ENCODE measurements around the gene HES3.
A peak's percentile ranks its signal among the peaks of the same experiment; 100 is the strongest.

The HES3 gene

GRCh38 chr1:6246497-6247467 is 2.8 kb downstream of the HES3 start:
- no peak overlapping the region for H3K14ac ChIP-seq (ENCODE audit: low read length in 2 of 2)
- H3K23ac ChIP-seq (ENCODE audit: low read length in 2 of 2), result no peak overlapping the region
- no peak overlapping the region for H2BK12ac ChIP-seq (ENCODE audit: low read length in 2 of 2)
- H2BK5ac ChIP-seq (ENCODE audit: low read depth, low read length, poor library complexity, severe bottlenecking), result no peak overlapping the region
- no peak overlapping the region for H2AK5ac ChIP-seq (ENCODE audit: low read length, severe bottlenecking)
- H2BK120ac ChIP-seq (ENCODE audit: low read depth, low read length), result no peak overlapping the region
- no peak overlapping the region for H2AFZ ChIP-seq (ENCODE audit: low read depth, low read length)
- H3K9me3 ChIP-seq (ENCODE audit: control insufficient read depth, low read length), result no peaks in the 10 kb centered on the region
- H2BK15ac ChIP-seq (ENCODE audit: low read depth, poor library complexity, severe bottlenecking), result no peak overlapping the region
- no peaks in the 10 kb centered on the region for H3K79me1 ChIP-seq (replicated peaks; ENCODE audit: low read length, poor library complexity, severe bottlenecking)
- no peak overlapping the region for H4K91ac ChIP-seq (ENCODE audit: low read length)
- H4K8ac ChIP-seq (ENCODE audit: low read length), result no peak overlapping the region
- peak; percentile 71 for DNase-seq
- no peak overlapping the region for H3K18ac ChIP-seq (ENCODE audit: low read depth in 1 of 2, low read length in 2 of 2)
- 9% methylated on average over 30 of the region's 30 CpGs for WGBS
- no peak overlapping the region for H3K4me3 ChIP-seq (ENCODE audit: insufficient read depth in 1 of 2, low read depth in 1 of 2, low read length in 2 of 2)
- peaks cover 0 to 4% of the 10 kb centered on the region in 2 experiments for H3K36me3 ChIP-seq (ENCODE audit: control insufficient read depth in 1 of 2, insufficient read depth in 2 of 2, low read depth in 1 of 2, low read length in 2 of 2)
- peaks cover 76 to 79% of the 10 kb centered on the region in 2 experiments for H3K27me3 ChIP-seq (ENCODE audit: control insufficient read depth in 1 of 2, insufficient read depth in 1 of 2, low read length in 2 of 2)
- H3K9ac ChIP-seq (ENCODE audit: low read length), result no peak overlapping the region
- no peak overlapping the region for H3K4me2 ChIP-seq (ENCODE audit: low read length, poor library complexity, severe bottlenecking)
- no peak overlapping the region for H3K4ac ChIP-seq (ENCODE audit: low read depth in 1 of 2, low read length in 2 of 2)
- no peak overlapping the region for H3K27ac ChIP-seq (ENCODE audit: low read length, poor library complexity, severe bottlenecking)
- peaks cover 36% of the 10 kb centered on the region for H3K4me1 ChIP-seq (ENCODE audit: control insufficient read depth, insufficient read depth, low read depth, low read length)

GRCh38 chr1:6247651-6248050 is 3.7 kb downstream of the HES3 start:
- Histone ChIP-seq H3K23ac (ENCODE audit: low read length in 2 of 2) (no peak overlapping the region), H3K27me3 (ENCODE audit: control insufficient read depth in 1 of 2, insufficient read depth in 1 of 2, low read length in 2 of 2) (peaks cover 78 to 86% of the 10 kb centered on the region in 2 experiments), H3K4me2 (ENCODE audit: low read length, poor library complexity, severe bottlenecking) (no peak overlapping the region), H3K27ac (ENCODE audit: low read length, poor library complexity, severe bottlenecking) (no peak overlapping the region), H2AFZ (ENCODE audit: low read depth, low read length) (no peak overlapping the region), H2AK5ac (ENCODE audit: low read length, severe bottlenecking) (no peak overlapping the region), H4K8ac (ENCODE audit: low read length) (no peak overlapping the region), H3K36me3 (ENCODE audit: control insufficient read depth in 1 of 2, insufficient read depth in 2 of 2, low read depth in 1 of 2, low read length in 2 of 2) (peaks cover 0 to 4% of the 10 kb centered on the region in 2 experiments), H2BK15ac (ENCODE audit: low read depth, poor library complexity, severe bottlenecking) (no peak overlapping the region), H3K9me3 (ENCODE audit: control insufficient read depth, low read length) (no peaks in the 10 kb centered on the region), H3K4ac (ENCODE audit: low read depth in 1 of 2, low read length in 2 of 2) (no peak overlapping the region), H3K4me1 (ENCODE audit: control insufficient read depth, insufficient read depth, low read depth, low read length) (peaks cover 29% of the 10 kb centered on the region), H3K14ac (ENCODE audit: low read length in 2 of 2) (no peak overlapping the region), H3K79me1 (replicated peaks; ENCODE audit: low read length, poor library complexity, severe bottlenecking) (no peaks in the 10 kb centered on the region), H2BK12ac (ENCODE audit: low read length in 2 of 2) (no peak overlapping the region), H2BK5ac (ENCODE audit: low read depth, low read length, poor library complexity, severe bottlenecking) (no peak overlapping the region), H3K4me3 (ENCODE audit: insufficient read depth in 1 of 2, low read depth in 1 of 2, low read length in 2 of 2) (no peak overlapping the region), H4K91ac (ENCODE audit: low read length) (no peak overlapping the region), H3K18ac (ENCODE audit: low read depth in 1 of 2, low read length in 2 of 2) (no peak overlapping the region), H3K9ac (ENCODE audit: low read length) (no peak overlapping the region), H2BK120ac (ENCODE audit: low read depth, low read length) (no peak overlapping the region)
- DNase-seq, result no peak
- WGBS, result 78% methylated on average over 5 of the region's 5 CpGs

- DNase-seq, result no peak
- H3K4me1 ChIP-seq (ENCODE audit: control insufficient read depth, insufficient read depth, low read depth, low read length), result peaks cover 29% of the 10 kb centered on the region
These were observed 4.3 kb downstream of the HES3 start for GRCh38 chr1:6248161-6248776.

More at GRCh38 chr1:6248161-6248776, 4.3 kb downstream of the HES3 start:
- H3K9ac ChIP-seq (ENCODE audit: low read length), result no peak overlapping the region
- H3K36me3 ChIP-seq (ENCODE audit: control insufficient read depth in 1 of 2, insufficient read depth in 2 of 2, low read depth in 1 of 2, low read length in 2 of 2), result peaks cover 0 to 4% of the 10 kb centered on the region in 2 experiments
- no peak overlapping the region for H3K18ac ChIP-seq (ENCODE audit: low read depth in 1 of 2, low read length in 2 of 2)
- no peaks in the 10 kb centered on the region for H3K9me3 ChIP-seq (ENCODE audit: control insufficient read depth, low read length)
- H3K27ac ChIP-seq (ENCODE audit: low read length, poor library complexity, severe bottlenecking), result no peak overlapping the region
- H4K91ac ChIP-seq (ENCODE audit: low read length), result no peak overlapping the region
- H3K4me3 ChIP-seq (ENCODE audit: insufficient read depth in 1 of 2, low read depth in 1 of 2, low read length in 2 of 2), result no peak overlapping the region
- H3K23ac ChIP-seq (ENCODE audit: low read length in 2 of 2), result no peak overlapping the region
- no peaks in the 10 kb centered on the region for H3K79me1 ChIP-seq (replicated peaks; ENCODE audit: low read length, poor library complexity, severe bottlenecking)
- no peak overlapping the region for H2AK5ac ChIP-seq (ENCODE audit: low read length, severe bottlenecking)
- H2BK12ac ChIP-seq (ENCODE audit: low read length in 2 of 2), result no peak overlapping the region
- no peak overlapping the region for H2BK5ac ChIP-seq (ENCODE audit: low read depth, low read length, poor library complexity, severe bottlenecking)
- H3K4ac ChIP-seq (ENCODE audit: low read depth in 1 of 2, low read length in 2 of 2), result no peak overlapping the region
- no peak overlapping the region for H3K14ac ChIP-seq (ENCODE audit: low read length in 2 of 2)
- H3K4me2 ChIP-seq (ENCODE audit: low read length, poor library complexity, severe bottlenecking), result no peak overlapping the region
- H2BK120ac ChIP-seq (ENCODE audit: low read depth, low read length), result no peak overlapping the region
- peaks cover 72 to 81% of the 10 kb centered on the region in 2 experiments for H3K27me3 ChIP-seq (ENCODE audit: control insufficient read depth in 1 of 2, insufficient read depth in 1 of 2, low read length in 2 of 2)
- no peak overlapping the region for H2BK15ac ChIP-seq (ENCODE audit: low read depth, poor library complexity, severe bottlenecking)
- H4K8ac ChIP-seq (ENCODE audit: low read length), result no peak overlapping the region
- WGBS, result 84% methylated on average over 14 of the region's 14 CpGs
- H2AFZ ChIP-seq (ENCODE audit: low read depth, low read length), result no peak overlapping the region
